Mesodermal cell (in vitro differentiated cells): ENCODE measurements around the gene WFDC11.

ENCODE experiments used
- H3K27ac ChIP-seq: 2 replicates; pipeline ENCODE4 v1.7.0; 2013; ENCODE audit warnings: mild to moderate bottlenecking, low read depth, low read length, moderate library complexity; ENCODE audit not compliant: severe bottlenecking
- H3K36me3 ChIP-seq: 2 replicates; pipeline ENCODE4 v1.7.1; 2013; ENCODE audit warnings: mild to moderate bottlenecking, low read length, moderate library complexity; ENCODE audit not compliant: control insufficient read depth, insufficient read depth
- H3K4me1 ChIP-seq: one replicate; pipeline ENCODE4 v1.7.1; 2013; ENCODE audit warnings: mild to moderate bottlenecking, low read length; ENCODE audit not compliant: insufficient read depth, control insufficient read depth, poor library complexity, severe bottlenecking
- H3K4me3 ChIP-seq: 2 replicates; pipeline ENCODE4 v1.7.0; 2013; ENCODE audit warnings: low read length, control low read depth, mild to moderate bottlenecking; ENCODE audit not compliant: insufficient read depth, poor library complexity, severe bottlenecking; ENCODE audit errors: extremely low read depth
- H3K9me3 ChIP-seq: 2 replicates; pipeline ENCODE4 v1.7.1; 2013; ENCODE audit warnings: mild to moderate bottlenecking, low read length, moderate library complexity; ENCODE audit not compliant: control insufficient read depth
- WGBS, 2 experiments: methylation state at CpG; one replicate each; pipeline ENCODE4 v1.1.5; 2013; ENCODE audit warnings: missing lambda C conversion rate in 2 of 2; ENCODE audit not compliant: insufficient coverage in 2 of 2; 5-methylcytosine and 5-hydroxymethylcytosine counted together

Gene WFDC11

GRCh38 chr20:45626540-45626939, 43.5 kb downstream of the WFDC11 start:
- peaks cover 3% of the 10 kb centered on the region for H3K4me1 ChIP-seq
- H3K4me3 ChIP-seq, result no peak overlapping the region

GRCh38 chr20:45621593-45621992, 48.4 kb downstream of the WFDC11 start:
- H3K36me3 ChIP-seq, result no peaks in the 10 kb centered on the region
- H3K4me3 ChIP-seq, result no peak overlapping the region
- H3K27ac ChIP-seq, result no peak overlapping the region
- 82 to 86% methylated on average over 1 of the region's 2 CpGs for WGBS, 2 experiments
- no peaks in the 10 kb centered on the region for H3K4me1 ChIP-seq
- no peaks in the 10 kb centered on the region for H3K9me3 ChIP-seq

More at GRCh38 chr20:45626540-45626939, 43.5 kb downstream of the WFDC11 start:
- Histone ChIP-seq H3K9me3 (no peaks in the 10 kb centered on the region), H3K36me3 (no peaks in the 10 kb centered on the region), H3K27ac (no peak overlapping the region)
- WGBS, 2 experiments, result no CpG with 5 or more reads among the region's 2 CpGs

- Histone ChIP-seq H3K4me3 (no peak overlapping the region), H3K4me1 (no peaks in the 10 kb centered on the region), H3K27ac (no peak overlapping the region), H3K9me3 (no peaks in the 10 kb centered on the region), H3K36me3 (no peaks in the 10 kb centered on the region)
- 100% methylated on average over 1 of the region's 2 CpGs; no CpG with 5 or more reads in 1 of the 2 experiments for WGBS, 2 experiments
These were observed 52.4 kb downstream of the WFDC11 start for GRCh38 chr20:45617591-45617990.

- H3K27ac ChIP-seq, result no peak overlapping the region
- H3K4me3 ChIP-seq, result no peak overlapping the region
- no peaks in the 10 kb centered on the region for H3K4me1 ChIP-seq
- no peaks in the 10 kb centered on the region for H3K36me3 ChIP-seq
- H3K9me3 ChIP-seq, result peaks cover 4% of the 10 kb centered on the region
These were observed 57.7 kb downstream of the WFDC11 start for GRCh38 chr20:45612314-45612713.

- 80 to 100% methylated on average over 1 to 2 of the region's 4 CpGs for WGBS, 2 experiments
- Histone ChIP-seq H3K27ac (no peak overlapping the region), H3K4me1 (no peaks in the 10 kb centered on the region), H3K4me3 (no peak overlapping the region), H3K36me3 (no peaks in the 10 kb centered on the region), H3K9me3 (peaks cover 13% of the 10 kb centered on the region)
These were observed 59.0 kb downstream of the WFDC11 start for GRCh38 chr20:45611054-45611453.

- peaks cover 13% of the 10 kb centered on the region for H3K9me3 ChIP-seq
- H3K4me3 ChIP-seq, result no peak overlapping the region
- no peaks in the 10 kb centered on the region for H3K4me1 ChIP-seq
- no peak overlapping the region for H3K27ac ChIP-seq
- H3K36me3 ChIP-seq, result no peaks in the 10 kb centered on the region
- no CpG with 5 or more reads among the region's 1 CpG for WGBS, 2 experiments
These were observed 62.2 kb downstream of the WFDC11 start for GRCh38 chr20:45607810-45608209.
